K562 treated with DMSO at 1 percent for 48 hours (cell line): ENCODE results near the gene TK2. TPM values are rescaled to one million over a fixed set of nuclear protein-coding genes. Genes with fewer than 3 reads are reported as not detected.

Experiments used
- total RNA-seq: library from RNA; unstranded; fragments of 300-600 nt; gene quantifications from 2 replicates; pipeline ENCODE4 v1.2.3, GENCODE V29; 2022; ENCODE audit warnings: low replicate concordance; ENCODE audit errors: extremely low read depth

Gene TK2
- total RNA-seq, result not detected in 2 replicates

DNA sequence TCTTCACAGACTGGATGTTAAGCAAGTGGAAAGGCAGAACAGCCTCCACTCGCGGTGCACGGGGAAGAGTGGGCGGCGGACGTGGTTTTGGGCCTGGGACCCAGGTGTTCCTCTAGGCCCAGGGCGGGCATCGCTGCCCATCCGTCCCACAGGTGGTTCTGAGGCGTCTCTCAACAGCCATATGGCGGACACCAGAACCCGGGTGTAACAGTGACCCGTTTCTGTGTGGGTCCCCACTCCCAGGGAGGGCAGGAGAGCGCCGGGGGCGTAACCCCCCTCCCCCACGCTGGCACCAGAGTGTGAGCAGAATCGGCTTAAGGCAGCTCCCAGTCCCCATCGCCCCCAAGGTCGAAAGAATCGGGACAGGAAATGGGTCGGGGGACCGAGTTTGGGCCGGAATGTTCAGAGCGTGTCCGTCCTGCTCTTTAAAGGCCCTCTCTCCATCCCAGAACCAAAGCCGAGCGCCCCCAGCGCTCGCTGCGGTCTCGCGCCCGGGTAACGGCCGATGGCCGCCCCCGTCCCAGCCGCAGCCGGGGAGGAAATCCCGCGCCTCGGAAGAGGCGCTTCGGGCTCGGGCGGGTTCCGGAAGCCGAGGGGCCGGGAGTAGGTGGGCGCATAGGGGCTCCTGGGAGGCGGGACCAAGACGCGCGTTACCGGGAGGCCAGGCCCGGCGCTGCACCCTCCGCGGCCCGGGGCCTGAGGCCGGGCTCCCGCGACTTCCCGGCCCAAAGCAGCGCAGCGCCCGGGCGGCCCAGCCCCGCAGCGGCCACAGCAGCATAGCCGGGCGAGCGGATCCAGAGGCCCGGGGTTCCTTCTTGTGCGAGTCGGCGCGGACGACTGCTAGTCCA is at the start of gene TK2:
Gene TK2, minus strand, starts transcription at position 839 of the 848 bp plus-strand sequence. Its CDS starts 61 bp downstream, at position 778.

DNA sequence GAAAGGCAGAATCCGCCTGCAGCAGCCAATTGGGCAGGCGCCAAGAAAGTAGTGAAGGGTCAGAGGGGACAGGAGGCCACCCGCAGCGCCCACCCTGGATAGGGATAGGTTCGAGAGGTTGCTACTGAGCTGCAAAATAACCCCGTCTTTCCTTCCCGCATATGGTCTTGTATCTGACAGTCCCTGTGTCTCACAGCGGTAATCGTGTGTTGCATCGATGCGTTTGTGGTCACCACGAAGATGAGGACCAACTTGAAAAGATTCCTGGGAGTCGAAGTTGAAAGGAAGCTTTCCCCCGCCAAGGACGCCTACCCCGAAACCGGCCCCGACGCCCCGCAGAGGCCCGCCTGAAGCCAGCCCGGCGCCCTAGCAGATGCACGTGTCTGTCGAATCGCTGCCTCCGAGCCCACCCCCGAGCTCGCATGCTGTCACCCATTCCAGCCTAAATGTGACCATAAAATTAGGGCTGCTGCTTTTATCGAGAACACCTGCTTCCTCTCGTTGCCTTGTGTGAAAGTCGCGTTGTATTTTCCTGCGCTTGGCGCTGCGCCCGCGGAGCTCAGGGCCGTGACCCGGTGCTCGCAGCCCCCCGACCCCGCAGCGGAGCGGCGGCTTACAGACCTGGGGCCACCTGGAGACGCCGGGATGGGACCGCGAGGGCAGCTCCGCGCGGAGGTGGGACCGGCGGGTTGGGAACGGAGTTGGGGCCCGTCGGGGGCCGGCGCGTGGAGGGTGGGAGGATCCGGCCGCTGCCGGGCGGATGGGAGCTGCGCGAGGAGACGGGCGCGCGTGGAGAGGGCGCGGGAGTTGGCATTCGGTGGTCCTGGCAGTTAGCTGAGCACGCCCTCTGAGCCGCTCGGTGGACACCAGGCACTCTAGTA is 29.0 kb upstream of the TK2 start, which contains the start of gene CMTM2:
Gene CMTM2, plus strand, starts transcription at position 813 of the 881 bp plus-strand sequence. CDS start 145 bp downstream, outside the sequence.

GRCh38 chr16:66566051-66566901 is 16.4 kb upstream of the TK2 start, which contains the start of gene CMTM1:
Gene CMTM1 (plus strand): TSS chr16:66566439. CDS start chr16:66566514, 75 bp downstream.

GRCh38 chr16:66552286-66553177 is 2.6 kb upstream of the TK2 start, which contains the start of gene CKLF:
Gene CKLF (plus strand): TSS chr16:66552576. CDS start chr16:66552716, 140 bp downstream.

Other genes starting within 250 kb of the TK2 start
- not detected in 2 replicates for gene CDH5, start 183.4 kb downstream of the TK2 start, total RNA-seq
- not detected in 2 replicates for gene BEAN1, start 122.8 kb downstream of the TK2 start, total RNA-seq
- not detected in 2 replicates for gene CKLF, start 2.5 kb upstream of the TK2 start, total RNA-seq
- gene CMTM1, start 16.3 kb upstream of the TK2 start, total RNA-seq, result not detected in 2 replicates
- gene CMTM2, start 29.3 kb upstream of the TK2 start, total RNA-seq, result not detected in 2 replicates
- gene CMTM3, start 54.6 kb upstream of the TK2 start, total RNA-seq, result not detected in 2 replicates
- gene CMTM4, start 146.6 kb upstream of the TK2 start, total RNA-seq, result not detected in 2 replicates
- not detected in 2 replicates for gene DYNC1LI2, start 201.5 kb upstream of the TK2 start, total RNA-seq